ENCODE measurements around the gene ABCB8.

ABCB8 gene

GRCh38 chr7:151079199-151079910, 51.1 kb downstream of the ABCB8 start:
- peak overlapping the region; percentile 96 for H3K27ac ChIP-seq

GRCh38 chr7:151080067-151080521, 51.8 kb downstream of the ABCB8 start:
- TF ChIP-seq CTCF (IDR thresholded peaks at IDR 0.05): no peak
- Histone ChIP-seq H3K4me1 (peaks cover 29% of the 10 kb centered on the region), H3K36me3 (ENCODE audit: control insufficient read depth, insufficient read depth, low read length) (no peaks in the 10 kb centered on the region), H2AFZ (peak overlapping the region; percentile 86), H3K4me2 (ENCODE audit: low read length) (peak overlapping the region; percentile 98), H3K27me3 (ENCODE audit: control insufficient read depth, insufficient read depth, low read length) (no peaks in the 10 kb centered on the region), H3K27ac (peak overlapping the region; percentile 96), H3K4me3 (ENCODE audit: low read depth, low read length) (peak overlapping the region; percentile 89), H3K9ac (peak overlapping the region; percentile 94), H3K9me3 (ENCODE audit: control insufficient read depth, low read length) (no peaks in the 10 kb centered on the region), H3K79me2 (peaks cover 10% of the 10 kb centered on the region)

More at GRCh38 chr7:151079199-151079910, 51.1 kb downstream of the ABCB8 start:
- Histone ChIP-seq H3K36me3 (ENCODE audit: control insufficient read depth, insufficient read depth, low read length) (no peaks in the 10 kb centered on the region), H3K4me1 (peaks cover 26% of the 10 kb centered on the region), H3K27me3 (ENCODE audit: control insufficient read depth, insufficient read depth, low read length) (no peaks in the 10 kb centered on the region), H3K4me3 (ENCODE audit: low read depth, low read length) (peak overlapping the region; percentile 89), H2AFZ (no peak overlapping the region), H3K9ac (no peak overlapping the region), H3K4me2 (ENCODE audit: low read length) (peak overlapping the region; percentile 98), H3K9me3 (ENCODE audit: control insufficient read depth, low read length) (no peaks in the 10 kb centered on the region), H3K79me2 (peaks cover 10% of the 10 kb centered on the region)
- TF ChIP-seq CTCF (IDR thresholded peaks at IDR 0.05): no peak

GRCh38 chr7:151080522-151081169, 52.4 kb downstream of the ABCB8 start, which contains the start of gene FASTK:
TSS of gene FASTK (minus strand) at chr7:151080809. CDS start at chr7:151080766, 43 bp downstream.
- Histone ChIP-seq H3K4me1 (peaks cover 35% of the 10 kb centered on the region), H3K9me3 (ENCODE audit: control insufficient read depth, low read length) (no peaks in the 10 kb centered on the region), H3K4me2 (ENCODE audit: low read length) (peak within 1 kb of the TSS; percentile 98), H3K4me3 (ENCODE audit: low read depth, low read length) (peak within 1 kb of the TSS; percentile 89), H3K27ac (peak within 1 kb of the TSS; percentile 96), H3K27me3 (ENCODE audit: control insufficient read depth, insufficient read depth, low read length) (no peaks in the 10 kb centered on the region), H2AFZ (peak within 1 kb of the TSS; percentile 86), H3K79me2 (peaks cover 10% of the 10 kb centered on the region), H3K36me3 (ENCODE audit: control insufficient read depth, insufficient read depth, low read length) (no peaks in the 10 kb centered on the region), H3K9ac (peak within 1 kb of the TSS; percentile 94)
- no peak for TF ChIP-seq CTCF (IDR thresholded peaks at IDR 0.05)

GRCh38 chr7:151081170-151082101, 53.2 kb downstream of the ABCB8 start:
- Histone ChIP-seq H2AFZ (peak overlapping the region; percentile 86), H3K4me3 (ENCODE audit: low read depth, low read length) (peak overlapping the region; percentile 89)
- TF ChIP-seq CTCF (IDR thresholded peaks at IDR 0.05): no peak

More at GRCh38 chr7:151081170-151082101, 53.2 kb downstream of the ABCB8 start:
- Histone ChIP-seq H3K36me3 (ENCODE audit: control insufficient read depth, insufficient read depth, low read length) (no peaks in the 10 kb centered on the region), H3K9me3 (ENCODE audit: control insufficient read depth, low read length) (no peaks in the 10 kb centered on the region), H3K27me3 (ENCODE audit: control insufficient read depth, insufficient read depth, low read length) (no peaks in the 10 kb centered on the region), H3K4me2 (ENCODE audit: low read length) (peak overlapping the region; percentile 98), H3K27ac (peak overlapping the region; percentile 96), H3K79me2 (peaks cover 10% of the 10 kb centered on the region), H3K9ac (no peak overlapping the region), H3K4me1 (peaks cover 37% of the 10 kb centered on the region)
